Neural progenitor cell (in vitro differentiated cells): ENCODE data around the gene PPP4C.

ENCODE experiments used
- EZH2 ChIP-seq: fragments of 200-600 bp; sonication (generic); IDR thresholded peaks from 2 replicates; pipeline ENCODE4 v1.6.1; 2017; ENCODE audit warnings: antibody characterized with exemption, mild to moderate bottlenecking, moderate library complexity
- EZH2phosphoT487 ChIP-seq: fragments of 200-600 bp; sonication (generic); IDR thresholded peaks from 2 replicates; pipeline ENCODE4 v1.6.1; 2017; ENCODE audit warnings: antibody characterized with exemption
- TF ChIP-seq, protein P1 (sequence below): fragments of 200-600 bp; sonication (generic); IDR thresholded peaks from 2 replicates; pipeline ENCODE4 v1.5.1; 2017; ENCODE audit warnings: antibody characterized with exemption, mild to moderate bottlenecking

DNA sequence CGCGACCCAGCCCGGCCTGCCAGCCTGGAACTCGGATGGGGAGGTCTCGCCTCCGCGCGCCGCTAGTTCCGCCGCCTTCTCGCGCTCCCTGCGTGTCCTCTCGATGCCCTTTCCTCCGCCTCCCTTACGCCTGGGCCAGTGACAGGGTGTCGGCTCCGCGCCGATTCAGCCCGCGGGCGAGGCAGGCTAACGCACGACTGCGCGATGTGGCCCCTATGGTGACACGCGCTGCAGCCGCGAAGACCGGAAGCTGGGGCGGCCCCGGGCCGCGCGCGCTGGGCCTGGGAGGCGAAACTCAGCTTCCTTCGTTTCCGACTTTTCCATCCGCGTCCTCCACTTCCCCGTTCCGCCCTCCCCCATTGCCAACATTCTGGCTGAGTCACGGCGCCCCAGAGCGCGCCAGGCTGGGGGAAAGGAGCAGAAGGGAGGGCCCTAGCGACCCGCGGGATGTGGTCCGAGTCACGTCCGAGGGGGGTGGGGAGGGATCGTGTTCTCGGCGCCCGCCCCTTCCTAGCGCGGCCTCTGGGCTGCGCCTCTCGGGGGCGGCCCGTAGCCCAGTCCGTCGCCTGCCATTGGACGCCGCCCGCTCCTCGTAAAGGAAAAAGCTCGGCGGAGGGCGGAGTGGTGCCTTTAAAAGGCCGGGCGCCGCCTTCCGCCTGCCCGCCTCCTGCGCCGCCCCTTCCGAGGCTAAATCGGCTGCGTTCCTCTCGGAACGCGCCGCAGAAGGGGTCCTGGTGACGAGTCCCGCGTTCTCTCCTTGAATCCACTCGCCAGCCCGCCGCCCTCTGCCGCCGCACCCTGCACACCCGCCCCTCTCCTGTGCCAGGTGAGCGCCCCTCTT, 10.5 kb upstream of the PPP4C start, which contains the start of gene ALDOA:
- TF ChIP-seq, protein P1, sequence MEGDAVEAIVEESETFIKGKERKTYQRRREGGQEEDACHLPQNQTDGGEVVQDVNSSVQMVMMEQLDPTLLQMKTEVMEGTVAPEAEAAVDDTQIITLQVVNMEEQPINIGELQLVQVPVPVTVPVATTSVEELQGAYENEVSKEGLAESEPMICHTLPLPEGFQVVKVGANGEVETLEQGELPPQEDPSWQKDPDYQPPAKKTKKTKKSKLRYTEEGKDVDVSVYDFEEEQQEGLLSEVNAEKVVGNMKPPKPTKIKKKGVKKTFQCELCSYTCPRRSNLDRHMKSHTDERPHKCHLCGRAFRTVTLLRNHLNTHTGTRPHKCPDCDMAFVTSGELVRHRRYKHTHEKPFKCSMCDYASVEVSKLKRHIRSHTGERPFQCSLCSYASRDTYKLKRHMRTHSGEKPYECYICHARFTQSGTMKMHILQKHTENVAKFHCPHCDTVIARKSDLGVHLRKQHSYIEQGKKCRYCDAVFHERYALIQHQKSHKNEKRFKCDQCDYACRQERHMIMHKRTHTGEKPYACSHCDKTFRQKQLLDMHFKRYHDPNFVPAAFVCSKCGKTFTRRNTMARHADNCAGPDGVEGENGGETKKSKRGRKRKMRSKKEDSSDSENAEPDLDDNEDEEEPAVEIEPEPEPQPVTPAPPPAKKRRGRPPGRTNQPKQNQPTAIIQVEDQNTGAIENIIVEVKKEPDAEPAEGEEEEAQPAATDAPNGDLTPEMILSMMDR = no peak
- no peak for TF ChIP-seq EZH2
- TF ChIP-seq EZH2phosphoT487 = no peak
